GM21786 (cell line): ENCODE results near the gene MGME1.
"Not testable (repeated sequence)": the region's sequence is repeated elsewhere in the genome, so short reads cannot be mapped to it uniquely, and the experiment has no call there.

Source experiments
- ATAC-seq: cut with Tn5 transposase; IDR thresholded peaks from one replicate; pipeline ENCODE4 v1.9.1; 2021; ENCODE audit not compliant: unreplicated experiment

The MGME1 gene

DNA sequence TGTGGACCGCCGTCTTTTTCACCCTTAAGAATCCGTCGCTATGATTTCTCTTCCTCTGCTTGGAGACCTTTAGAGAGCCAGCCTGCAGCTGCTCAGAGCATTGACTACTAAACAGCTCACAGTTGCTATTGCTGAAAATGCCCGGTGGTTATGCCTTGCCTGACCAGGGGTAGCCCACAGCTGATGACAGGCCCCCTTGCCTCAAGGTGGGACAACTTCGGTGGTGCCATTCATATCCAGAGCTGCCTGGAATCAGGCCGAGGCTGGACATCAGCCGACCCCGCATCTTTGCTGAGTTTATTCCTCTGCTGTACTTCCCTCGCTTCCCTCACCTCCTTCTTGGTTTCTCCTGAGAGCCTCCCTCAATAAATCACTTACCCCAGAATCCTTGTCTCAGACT is 49.3 kb downstream of the MGME1 start:
- ATAC-seq: no peak

DNA sequence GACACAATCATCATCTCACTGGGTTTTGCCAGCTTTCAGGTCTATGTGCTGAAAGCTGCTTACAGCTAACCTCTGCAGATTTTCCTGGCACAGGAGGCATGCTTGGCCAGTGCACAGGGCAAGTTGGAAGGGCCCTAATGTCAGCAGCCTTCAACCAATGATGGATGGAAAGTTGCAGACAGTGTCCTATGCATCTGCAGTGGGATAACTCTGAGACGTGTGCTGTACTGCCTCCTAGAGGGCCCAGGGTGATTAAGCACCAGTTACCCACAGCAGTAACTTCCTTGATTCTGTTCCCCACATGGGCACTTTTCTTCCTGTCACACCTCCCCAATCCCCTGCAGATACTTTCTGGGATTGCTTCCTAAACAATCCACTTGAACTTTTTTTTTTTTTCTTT is 50.2 kb downstream of the MGME1 start:
- ATAC-seq: peak; percentile 83

DNA sequence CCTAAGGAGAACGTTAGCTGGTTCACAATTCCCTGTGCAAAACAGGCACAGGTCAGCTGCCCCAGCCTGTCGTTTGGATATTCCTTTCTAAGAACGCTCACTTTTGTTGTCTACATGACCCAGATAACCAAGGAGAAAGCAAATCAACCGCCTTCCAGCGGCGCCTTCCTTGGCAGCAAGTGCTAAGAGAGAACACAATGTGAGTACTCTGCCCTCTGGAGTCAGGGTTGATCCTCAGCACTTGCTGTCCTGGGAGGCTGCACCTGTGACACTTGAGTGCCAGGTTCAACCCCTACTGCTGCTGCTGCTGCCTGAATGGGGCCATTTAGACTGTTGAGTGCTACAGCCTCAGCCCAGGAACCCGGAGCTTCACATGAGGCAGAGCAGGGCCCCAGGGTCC is 52.1 kb downstream of the MGME1 start:
- no peak for ATAC-seq

DNA sequence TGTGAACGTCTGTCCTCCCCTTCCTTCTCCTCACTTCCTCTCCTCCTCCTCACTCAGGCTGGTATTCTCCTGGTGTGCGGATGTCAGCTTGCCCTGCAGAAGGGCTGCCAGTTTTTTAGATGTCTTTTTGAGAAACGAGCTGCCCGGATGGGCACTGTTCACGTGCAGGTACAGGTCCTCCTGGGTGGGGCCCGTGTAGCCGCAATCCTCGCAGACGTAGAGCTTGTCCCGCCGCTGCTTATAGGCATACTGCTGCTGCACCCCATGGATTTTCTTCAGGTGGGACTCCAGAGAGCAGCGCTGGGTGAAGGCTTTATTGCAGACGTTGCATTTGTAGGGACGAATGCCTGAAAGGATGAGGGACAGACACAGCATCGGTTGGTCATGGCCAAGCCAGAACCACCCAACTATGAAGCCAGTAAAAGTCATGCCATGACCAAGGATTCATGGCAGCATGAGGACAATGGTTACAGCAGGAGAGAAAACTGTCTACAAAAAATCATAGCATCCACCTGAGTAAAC is 55.8 kb downstream of the MGME1 start:
- ATAC-seq: no peak

DNA sequence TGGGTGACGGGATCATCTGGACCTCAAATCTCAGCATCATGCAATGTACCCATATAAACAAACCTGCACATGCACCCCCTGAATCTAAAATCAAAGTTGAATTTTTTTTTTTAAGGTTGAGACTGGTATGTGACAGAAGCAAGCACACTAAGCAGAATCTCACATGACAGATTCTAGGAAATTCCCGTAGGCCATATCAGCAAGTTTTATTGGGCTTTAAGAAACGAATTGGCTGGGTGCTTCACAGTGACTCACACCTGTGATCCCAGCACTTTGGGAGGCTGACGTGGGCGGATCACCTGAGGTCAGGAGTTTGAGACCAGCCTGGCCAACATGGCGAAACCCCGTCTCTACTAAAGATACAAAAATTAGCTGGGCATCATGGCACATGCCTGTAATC is 58.2 kb downstream of the MGME1 start:
- not testable (repeated sequence) for ATAC-seq

DNA sequence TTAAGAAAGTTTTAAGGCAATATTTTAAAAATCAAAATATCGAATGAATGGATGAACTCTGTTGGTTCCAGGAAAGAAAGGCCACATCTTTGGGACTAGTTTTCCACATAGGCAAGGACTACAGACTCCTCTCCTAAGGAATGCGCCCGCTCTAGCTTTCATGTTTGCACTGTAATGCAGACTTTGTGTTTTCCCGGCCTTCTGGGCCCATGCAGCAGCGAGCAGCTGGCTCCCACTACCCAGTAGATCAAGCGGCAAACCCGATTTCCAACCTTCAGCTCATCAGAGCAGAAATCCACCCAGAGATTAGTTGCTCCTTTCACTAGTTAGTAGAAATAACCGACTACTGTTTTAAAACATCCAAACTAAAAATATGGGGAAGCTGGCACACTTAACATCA is 61.2 kb downstream of the MGME1 start:
- no peak for ATAC-seq

DNA sequence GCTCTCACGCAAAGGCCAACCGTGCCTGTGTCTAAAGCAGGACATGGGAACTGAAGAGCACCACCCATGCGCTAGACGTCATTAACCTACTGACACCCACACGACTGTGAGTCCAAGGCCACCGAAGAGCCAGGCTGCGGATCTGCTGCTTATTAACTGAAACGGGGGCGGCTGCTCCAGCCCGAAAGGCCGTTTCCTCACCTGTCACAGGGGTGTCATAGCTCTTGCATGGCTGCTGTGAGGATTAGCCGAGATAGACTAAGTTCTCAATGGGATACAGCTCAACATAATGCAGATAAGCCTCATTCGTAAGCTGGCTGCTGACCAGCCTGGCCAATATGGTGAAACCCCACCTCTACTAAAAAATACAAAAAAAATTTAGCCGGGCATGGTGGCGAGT is 62.2 kb downstream of the MGME1 start:
- ATAC-seq: no peak

DNA sequence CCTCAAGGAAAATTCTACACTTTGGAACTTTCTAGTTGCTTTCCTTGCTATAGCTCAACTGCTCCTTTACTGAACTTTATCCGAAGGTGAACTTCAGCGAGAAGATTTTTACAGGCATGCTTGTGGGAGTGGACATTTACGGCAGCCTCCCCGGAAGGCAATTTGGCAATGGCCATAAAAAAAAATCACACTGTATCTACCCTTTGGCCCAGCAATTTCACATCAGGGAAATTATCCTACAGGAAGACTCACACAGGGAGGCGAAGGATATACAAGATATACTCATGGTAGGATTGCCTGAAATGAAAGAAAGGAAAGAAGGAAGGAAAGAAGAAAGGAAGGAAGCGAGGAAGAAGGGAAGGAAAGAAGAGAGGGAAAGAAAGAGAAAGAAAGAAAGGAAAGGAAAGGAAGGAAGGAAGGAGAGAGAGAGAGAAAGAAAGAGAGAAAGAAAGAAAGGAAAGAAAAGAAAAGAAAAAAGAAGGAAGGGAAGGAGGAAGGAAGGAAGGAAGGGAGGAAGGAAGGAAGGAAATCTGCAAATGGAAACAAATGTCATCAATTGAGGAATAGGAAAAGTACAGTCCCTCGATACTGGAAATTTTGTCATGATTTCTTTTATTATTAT is 63.2 kb downstream of the MGME1 start:
- no peak for ATAC-seq

DNA sequence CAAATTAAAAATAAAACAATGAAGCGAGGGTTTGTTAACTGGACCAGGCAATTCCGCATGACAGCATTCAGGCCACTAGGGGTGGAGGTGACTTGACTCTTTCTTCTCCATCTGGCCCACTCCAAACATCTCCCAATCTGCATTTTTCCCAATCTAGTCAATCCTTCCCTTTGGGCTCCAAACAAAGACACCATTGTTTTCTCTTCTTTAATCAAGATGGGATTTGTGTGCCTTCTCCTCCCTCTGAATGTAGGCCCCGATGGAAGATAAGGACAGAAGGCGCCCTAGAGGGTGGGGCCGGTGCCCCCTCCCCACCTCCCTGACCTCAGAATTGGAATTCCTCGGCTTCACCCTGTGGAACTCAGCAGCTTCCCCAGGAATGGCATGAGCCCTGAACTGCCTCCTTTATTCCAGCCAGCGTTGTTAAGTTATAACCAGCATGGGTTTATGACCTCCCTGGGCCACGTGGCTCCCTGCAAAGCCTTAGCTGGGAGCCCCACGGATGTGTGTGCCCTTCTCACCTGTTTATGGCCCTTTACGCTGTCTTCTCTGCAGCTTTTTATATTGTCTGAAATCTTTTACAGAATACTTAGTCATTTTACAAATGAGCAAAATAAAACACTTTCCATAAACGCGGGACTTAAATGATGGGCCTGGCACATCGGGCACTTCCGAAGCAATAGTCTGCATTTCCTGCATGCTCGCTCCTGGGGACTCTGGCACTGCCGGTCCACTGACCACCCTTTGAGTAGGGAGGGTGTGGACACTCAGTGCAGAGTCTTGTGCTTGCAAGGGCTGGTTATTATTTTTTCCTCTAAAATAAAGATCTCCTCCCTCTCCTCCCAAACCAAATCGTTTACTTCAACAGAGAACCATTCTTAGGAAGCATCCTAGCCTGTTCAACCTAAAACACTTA is 64.4 kb downstream of the MGME1 start:
- no peak for ATAC-seq

DNA sequence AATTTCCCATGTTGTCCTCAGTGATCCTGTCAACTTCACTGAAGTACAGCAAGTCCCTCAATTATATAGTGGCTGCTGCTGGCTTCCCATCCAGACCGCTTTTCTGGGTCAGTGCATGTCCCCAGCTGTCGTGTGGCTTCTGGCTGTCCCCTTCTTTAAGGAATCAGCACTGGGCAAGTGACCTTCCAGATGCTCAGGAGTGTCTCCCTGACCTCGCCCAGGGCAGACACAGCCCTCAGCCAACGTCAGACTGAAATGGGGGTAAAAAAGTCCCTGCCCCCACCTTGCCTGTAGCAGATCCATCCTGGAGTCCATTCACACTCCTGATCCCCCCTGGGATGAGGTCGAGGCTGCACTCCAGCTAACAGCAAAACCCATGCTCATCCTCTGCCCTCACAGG is 65.2 kb downstream of the MGME1 start:
- no peak for ATAC-seq

DNA sequence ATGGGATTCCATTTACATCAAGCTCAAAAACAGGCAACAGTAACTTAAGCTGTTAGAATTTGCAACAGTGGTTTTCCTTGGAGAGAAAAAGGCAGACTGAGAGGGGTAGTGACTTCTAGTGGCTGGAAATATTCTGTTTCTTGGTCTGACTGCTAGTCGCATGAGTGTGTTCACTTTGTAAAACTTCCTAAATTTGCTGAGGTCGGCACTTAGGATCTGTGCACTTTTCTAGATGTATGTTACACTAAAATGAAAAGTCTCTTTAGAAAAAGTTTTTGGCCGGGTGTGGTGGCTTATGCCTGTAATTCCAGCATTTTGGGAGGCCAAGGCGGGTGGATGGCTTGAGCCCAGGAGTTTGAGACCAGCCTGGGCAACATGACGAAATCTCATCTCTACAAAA is 70.2 kb downstream of the MGME1 start:
- no peak for ATAC-seq
